ENCODE measurements around the gene WDR73. TPM values are rescaled to one million over a fixed set of nuclear protein-coding genes. Genes with fewer than 3 reads are reported as not detected.
"Not testable (repeated sequence)": the region's sequence is repeated elsewhere in the genome, so short reads cannot be mapped to it uniquely, and the experiment has no call there.

Gene WDR73
- total RNA-seq, 1 donor from 2014 or later = 53.2 TPM

- no peaks in the 10 kb centered on the region for H3K27me3 Mint-ChIP-seq (ENCODE audit: low read depth)
- DNase-seq (ENCODE audit: low read depth, low spot score) = no peak
- H3K9me3 Mint-ChIP-seq = no peaks in the 10 kb centered on the region
- H3K36me3 Mint-ChIP-seq (ENCODE audit: low read depth) = peaks cover 18% of the 10 kb centered on the region
- H3K4me3 Mint-ChIP-seq = peak overlapping the region; percentile 36
- H3K4me1 Mint-ChIP-seq = peaks cover 11% of the 10 kb centered on the region
- no peak for TF ChIP-seq CTCF (conservative IDR thresholded peaks at IDR 0.05)
- no peak overlapping the region for H3K27ac Mint-ChIP-seq (ENCODE audit: unreplicated experiment)
Observed at GRCh38 chr15:84647726-84648125, 6.4 kb downstream of the WDR73 start.

GRCh38 chr15:84645997-84646396 lies 8.1 kb downstream of the WDR73 start:
- Mint-ChIP-seq H3K4me3 (no peak overlapping the region), H3K4me1 (no peaks in the 10 kb centered on the region), H3K9me3 (no peaks in the 10 kb centered on the region), H3K27ac (ENCODE audit: unreplicated experiment) (no peak overlapping the region), H3K36me3 (ENCODE audit: low read depth) (peaks cover 13% of the 10 kb centered on the region), H3K27me3 (ENCODE audit: low read depth) (no peaks in the 10 kb centered on the region)
- TF ChIP-seq CTCF (conservative IDR thresholded peaks at IDR 0.05) = no peak
- DNase-seq (ENCODE audit: low read depth, low spot score) = no peak

- TF ChIP-seq CTCF (conservative IDR thresholded peaks at IDR 0.05) = no peak
- no peaks in the 10 kb centered on the region for H3K4me1 Mint-ChIP-seq
Observed at GRCh38 chr15:84645496-84645895, 8.6 kb downstream of the WDR73 start.

GRCh38 chr15:84643838-84644237 lies 10.2 kb downstream of the WDR73 start:
- Mint-ChIP-seq H3K36me3 (ENCODE audit: low read depth) (peaks cover 15% of the 10 kb centered on the region), H3K27ac (ENCODE audit: unreplicated experiment) (no peak overlapping the region), H3K4me1 (no peaks in the 10 kb centered on the region), H3K9me3 (no peaks in the 10 kb centered on the region), H3K4me3 (no peak overlapping the region), H3K27me3 (ENCODE audit: low read depth) (no peaks in the 10 kb centered on the region)
- no peak for TF ChIP-seq CTCF (conservative IDR thresholded peaks at IDR 0.05)
- DNase-seq (ENCODE audit: low read depth, low spot score) = no peak

More at GRCh38 chr15:84645496-84645895, 8.6 kb downstream of the WDR73 start:
- H3K9me3 Mint-ChIP-seq = no peaks in the 10 kb centered on the region
- H3K36me3 Mint-ChIP-seq (ENCODE audit: low read depth) = peaks cover 15% of the 10 kb centered on the region
- H3K4me3 Mint-ChIP-seq = no peak overlapping the region
- H3K27me3 Mint-ChIP-seq (ENCODE audit: low read depth) = no peaks in the 10 kb centered on the region
- DNase-seq (ENCODE audit: low read depth, low spot score) = no peak
- no peak overlapping the region for H3K27ac Mint-ChIP-seq (ENCODE audit: unreplicated experiment)

- H3K36me3 Mint-ChIP-seq (ENCODE audit: low read depth) = peaks cover 11% of the 10 kb centered on the region
Observed at GRCh38 chr15:84642640-84643039, 11.4 kb downstream of the WDR73 start.

GRCh38 chr15:84641871-84642270 lies 12.2 kb downstream of the WDR73 start:
- peaks cover 11% of the 10 kb centered on the region for H3K36me3 Mint-ChIP-seq (ENCODE audit: low read depth)
- H3K9me3 Mint-ChIP-seq; DNase-seq (ENCODE audit: low read depth, low spot score); H3K4me1 Mint-ChIP-seq; H3K4me3 Mint-ChIP-seq; H3K27ac Mint-ChIP-seq (ENCODE audit: unreplicated experiment); H3K27me3 Mint-ChIP-seq (ENCODE audit: low read depth): not testable (repeated sequence)

More at GRCh38 chr15:84642640-84643039, 11.4 kb downstream of the WDR73 start:
- not testable (repeated sequence) for H3K27ac Mint-ChIP-seq (ENCODE audit: unreplicated experiment); H3K4me3 Mint-ChIP-seq; H3K9me3 Mint-ChIP-seq; H3K4me1 Mint-ChIP-seq; DNase-seq (ENCODE audit: low read depth, low spot score); H3K27me3 Mint-ChIP-seq (ENCODE audit: low read depth)

- H3K4me1 Mint-ChIP-seq = peaks cover 13% of the 10 kb centered on the region
- H3K9me3 Mint-ChIP-seq = no peaks in the 10 kb centered on the region
- peaks cover 9% of the 10 kb centered on the region for H3K27me3 Mint-ChIP-seq (ENCODE audit: low read depth)
- H3K27ac Mint-ChIP-seq (ENCODE audit: unreplicated experiment) = no peak overlapping the region
- DNase-seq (ENCODE audit: low read depth, low spot score) = no peak
- H3K4me3 Mint-ChIP-seq = peak overlapping the region; percentile 5
- H3K36me3 Mint-ChIP-seq (ENCODE audit: low read depth) = peaks cover 13% of the 10 kb centered on the region
- TF ChIP-seq CTCF (conservative IDR thresholded peaks at IDR 0.05) = no peak
Observed at GRCh38 chr15:84638103-84638502, 16.0 kb downstream of the WDR73 start.
